H1 (cell line): ENCODE results near the gene FAM53A. TPM values are rescaled to one million over a fixed set of nuclear protein-coding genes. Genes with fewer than 3 reads are reported as not detected.

Experiments
- CTCF ChIA-PET: fragments of 300-600 bp; sonication (Branson Sonifier 250); formaldehyde crosslinking; loops from one replicate; lab custom pipeline; 2021; ENCODE audit not compliant: partially characterized antibody; lab: Charles Lee
- POLR2A ChIA-PET: fragments of 300-600 bp; sonication (Branson Sonifier 250); formaldehyde crosslinking; loops from one replicate; lab custom pipeline; 2021; ENCODE audit warnings: inconsistent platforms; ENCODE audit not compliant: partially characterized antibody; lab: Charles Lee
- DNase-seq, 2 experiments: peaks; one replicate each; pipeline versions ENCODE4 v3.0.0 to v3.0.0-alpha.2; 2010 to 2022; ENCODE audit warnings: low spot score in 2 of 2, low read depth in 1 of 2, mixed read lengths in 1 of 2
- FAIRE-seq: peaks from 2 replicates; lab custom pipeline; 2011; peaks lifted over from hg19 to GRCh38; lab: Jason Lieb, UNC
- H2AFZ ChIP-seq: 2 replicates; pipeline ENCODE4 v1.8.1; 2012; ENCODE audit warnings: low read length, inconsistent platforms
- H2AK5ac ChIP-seq: 2 replicates; pipeline ENCODE4 v1.6.1; 2013; ENCODE audit warnings: low read depth, low read length
- H2BK120ac ChIP-seq: replicated peaks from 2 replicates; pipeline ENCODE3; 2013; ENCODE audit warnings: low read depth, low read length, inconsistent platforms
- H2BK12ac ChIP-seq: 2 replicates; pipeline ENCODE4 v1.6.1; 2013; ENCODE audit warnings: low read depth, low read length
- H2BK15ac ChIP-seq: 2 replicates; pipeline ENCODE4 v1.6.1; 2013; ENCODE audit warnings: low read length
- H2BK20ac ChIP-seq: 2 replicates; pipeline ENCODE4 v1.6.1; 2013; ENCODE audit warnings: low read length
- H2BK5ac ChIP-seq: 2 replicates; pipeline ENCODE4 v1.6.1; 2013; ENCODE audit warnings: low read depth, low read length
- H3K14ac ChIP-seq: 2 replicates; pipeline ENCODE4 v1.6.1; 2013; ENCODE audit warnings: inconsistent platforms; ENCODE audit not compliant: insufficient read length
- H3K18ac ChIP-seq: 2 replicates; pipeline ENCODE4 v1.6.1; 2013; ENCODE audit warnings: low read length; ENCODE audit errors: extremely low read depth
- H3K23ac ChIP-seq: 2 replicates; pipeline ENCODE4 v1.6.1; 2013; ENCODE audit warnings: inconsistent platforms; ENCODE audit not compliant: insufficient read length
- H3K23me2 ChIP-seq: 2 replicates; pipeline ENCODE4 v1.6.1; 2013; ENCODE audit warnings: low read depth, low read length
- H3K27ac ChIP-seq: 2 replicates; pipeline ENCODE4 v1.6.1; 2011; ENCODE audit warnings: low read depth, low read length, inconsistent platforms
- H3K27me3 ChIP-seq, 4 experiments: replicated peaks in 1 of 4; 1 replicate in 1 of 4; 2 replicates in 3 of 4; pipeline versions ENCODE4 v1.6.1 to v1.8.1; 2011 to 2013; ENCODE audit warnings: low read length in 3 of 4, mild to moderate bottlenecking in 3 of 4, inconsistent platforms in 2 of 4, mixed read lengths in 2 of 4, moderate library complexity in 1 of 4; ENCODE audit not compliant: control insufficient read depth in 3 of 4, insufficient read depth in 3 of 4; ENCODE audit errors: extremely low read depth in 1 of 4
- H3K36me3 ChIP-seq, 4 experiments: 2 replicates each; pipeline versions ENCODE4 v1.6.1 to v1.8.1; 2011 to 2013; ENCODE audit warnings: mild to moderate bottlenecking in 4 of 4, low read length in 3 of 4, moderate library complexity in 2 of 4, control low read depth in 1 of 4, inconsistent platforms in 1 of 4; ENCODE audit not compliant: insufficient read depth in 4 of 4, control insufficient read depth in 2 of 4
- H3K4ac ChIP-seq: replicated peaks from 2 replicates; pipeline ENCODE3; 2013; ENCODE audit warnings: low read length, low read depth, mixed read lengths, inconsistent platforms; ENCODE audit not compliant: insufficient read length
- H3K4me1 ChIP-seq, 4 experiments: replicated peaks in 1 of 4; 1 replicate in 1 of 4; 2 replicates in 3 of 4; pipeline versions ENCODE4 v1.6.1 to v1.8.1; 2011 to 2013; ENCODE audit warnings: low read length in 3 of 4, inconsistent platforms in 2 of 4, mixed read lengths in 1 of 4; ENCODE audit not compliant: insufficient read depth in 4 of 4, control insufficient read depth in 3 of 4
- H3K4me2 ChIP-seq, 2 experiments: 2 replicates each; pipeline versions ENCODE4 v1.6.1 to v1.8.1; 2011 to 2013; ENCODE audit warnings: low read depth in 2 of 2, low read length in 2 of 2, control low read depth in 1 of 2, inconsistent platforms in 1 of 2, mild to moderate bottlenecking in 1 of 2; ENCODE audit not compliant: insufficient read depth in 1 of 2
- H3K4me3 ChIP-seq, 4 experiments: fragments of 200-600, 300-600 bp in 1 of 4; sonication (generic), shearing (Covaris generic), sonication (Bioruptor Twin) in 1 of 4; 2 replicates each; pipeline versions ENCODE4 v1.5.1 to v1.8.1; 2011 to 2016; ENCODE audit warnings: low read length in 4 of 4, low read depth in 3 of 4, control low read depth in 2 of 4, inconsistent platforms in 2 of 4, mild to moderate bottlenecking in 2 of 4, mixed read lengths in 1 of 4, moderate library complexity in 1 of 4; ENCODE audit not compliant: insufficient read depth in 2 of 4; ENCODE audit errors: extremely low read depth in 1 of 4
- H3K56ac ChIP-seq: replicated peaks from 2 replicates; pipeline ENCODE3; 2013; ENCODE audit warnings: low read depth, mild to moderate bottlenecking, mixed read lengths, low read length, inconsistent platforms; ENCODE audit not compliant: insufficient read length
- H3K79me1 ChIP-seq: 2 replicates; pipeline ENCODE4 v1.6.1; 2013; ENCODE audit warnings: low read depth, low read length, control low read depth
- H3K79me2 ChIP-seq, 2 experiments: 2 replicates each; pipeline versions ENCODE4 v1.6.1 to v1.8.1; 2012 to 2013; ENCODE audit warnings: low read length in 2 of 2, mild to moderate bottlenecking in 2 of 2, inconsistent platforms in 1 of 2; ENCODE audit not compliant: insufficient read depth in 2 of 2, control insufficient read depth in 1 of 2
- H3K9ac ChIP-seq, 4 experiments: replicated peaks in 1 of 4; 1 replicate in 1 of 4; 2 replicates in 3 of 4; pipeline versions ENCODE4 v1.6.1 to v1.8.1; 2011 to 2013; ENCODE audit warnings: low read depth in 3 of 4, low read length in 3 of 4, control low read depth in 2 of 4, mild to moderate bottlenecking in 2 of 4, moderate library complexity in 2 of 4, inconsistent platforms in 1 of 4; ENCODE audit errors: extremely low read depth in 1 of 4
- H3K9me3 ChIP-seq, 2 experiments: 2 replicates each; pipeline versions ENCODE4 v1.6.1 to v1.8.1; 2012 to 2013; ENCODE audit warnings: mild to moderate bottlenecking in 2 of 2, moderate library complexity in 2 of 2, control low read depth in 1 of 2, inconsistent platforms in 1 of 2, low read depth in 1 of 2, low read length in 1 of 2, mixed read lengths in 1 of 2; ENCODE audit not compliant: insufficient read depth in 2 of 2
- H4K20me1 ChIP-seq, 2 experiments: replicated peaks in 1 of 2; 2 replicates each; pipeline versions ENCODE3 to v1.8.1; 2011 to 2013; ENCODE audit warnings: inconsistent platforms in 2 of 2, low read length in 2 of 2, mild to moderate bottlenecking in 1 of 2; ENCODE audit not compliant: insufficient read depth in 2 of 2, control insufficient read depth in 1 of 2
- H4K5ac ChIP-seq: 2 replicates; pipeline ENCODE4 v1.6.1; 2013; ENCODE audit warnings: low read length, low read depth, mixed read lengths, inconsistent platforms; ENCODE audit not compliant: insufficient read length
- H4K8ac ChIP-seq: 2 replicates; pipeline ENCODE4 v1.8.0; 2013; ENCODE audit warnings: mild to moderate bottlenecking, moderate library complexity, low read length, inconsistent platforms; ENCODE audit not compliant: insufficient read depth; ENCODE audit errors: extremely low read depth
- H4K91ac ChIP-seq: replicated peaks from 2 replicates; pipeline ENCODE3; 2013; ENCODE audit warnings: low read length, mixed read lengths, inconsistent platforms; ENCODE audit not compliant: insufficient read length
- BACH1 ChIP-seq: IDR thresholded peaks from 2 replicates; pipeline ENCODE4 v1.6.1; 2012; ENCODE audit warnings: low read length, improper control_type of control experiment
- CTCF ChIP-seq, 3 experiments: IDR thresholded peaks; 1 replicate in 2 of 3; 2 replicates in 1 of 3; pipeline versions ENCODE4 v1.5.1 to v1.6.1; 2011; ENCODE audit warnings: low read length in 3 of 3, mild to moderate bottlenecking in 3 of 3, inconsistent platforms in 2 of 3, low read depth in 1 of 3, moderate library complexity in 1 of 3; ENCODE audit not compliant: insufficient read depth in 1 of 3; ENCODE audit errors: control extremely low read depth in 1 of 3
- WGBS, 2 experiments: shearing (Covaris generic) in 1 of 2; methylation state at CpG; one replicate each; pipeline versions ENCODE4 v1.1.6 to v1.1.7; 2013 to 2015; ENCODE audit warnings: low lambda C conversion rate in 2 of 2, mixed read lengths in 2 of 2, inconsistent platforms in 1 of 2, low coverage in 1 of 2, missing lambda C conversion rate in 1 of 2; ENCODE audit not compliant: insufficient replicate concordance in 2 of 2, insufficient coverage in 1 of 2, insufficient read length in 1 of 2; ENCODE audit errors: extremely low coverage in 1 of 2, missing lambda C conversion rate in 1 of 2; 5-methylcytosine and 5-hydroxymethylcytosine counted together
- polyA plus RNA-seq, 7 experiments: library from polyadenylated mRNA; depleted of rRNA in 3 of 7; stranded (reverse) in 5 of 7; unstranded in 2 of 7; fragments of >200 nt in 5 of 7; fragments of 200-250 nt in 2 of 7; gene quantifications; 1 replicate in 5 of 7; 2 replicates in 1 of 7; 4 replicates in 1 of 7; pipeline versions ENCODE4 v1.2.1 to v1.2.3, GENCODE V29; 2011 to 2013; ENCODE audit warnings: missing spikeins in 2 of 7, mixed read lengths in 2 of 7
- total RNA-seq: library from RNA; stranded (reverse); fragmentation: NEBNext Ultra II Directional; extraction: Animal tissue kit (Norgen Biotek cat#: 25700); gene quantifications from 2 replicates; pipeline ENCODE4 v1.2.1, GENCODE V29; 2021

FAM53A gene
- total and polyA plus RNA-seq, 2 of the 8 experiments (the other 6 are each of a cell fraction or from before 2014, with no cell fraction given) = 1.9 to 2.0 TPM

- H4K5ac ChIP-seq = no peak overlapping the region
- H3K27ac ChIP-seq = no peak overlapping the region
- H3K4ac ChIP-seq = no peak overlapping the region
- no peak overlapping the region for H3K4me3 ChIP-seq
- no peaks in the 10 kb centered on the region for H3K36me3 ChIP-seq
- no peaks in the 10 kb centered on the region for H4K20me1 ChIP-seq
- no peak overlapping the region for H2BK120ac ChIP-seq
- H2AFZ ChIP-seq = no peak overlapping the region
- 90% methylated on average over 26 of the region's 62 CpGs; no CpG with 5 or more reads in 1 of the 2 experiments for WGBS, 2 experiments
- H3K4me1 ChIP-seq = no peaks in the 10 kb centered on the region
- H3K56ac ChIP-seq = no peak overlapping the region
- H2BK15ac ChIP-seq = no peak overlapping the region
- no peak overlapping the region for H2BK12ac ChIP-seq
- peak overlapping the region; percentile 79; the same call in 1 of the 2 replicates for H4K8ac ChIP-seq
- no peak overlapping the region for H3K9ac ChIP-seq
- no peak for FAIRE-seq
- H3K9me3 ChIP-seq = no peaks in the 10 kb centered on the region; a peak in 1 of 4 replicates
- no peak for DNase-seq
- H3K23ac ChIP-seq = no peak overlapping the region
- no peaks in the 10 kb centered on the region for H3K79me2 ChIP-seq
- ChIA-PET POLR2A (no interaction called here), CTCF (interaction anchor here (1.0 to 1.4 kb wide), 2 partner anchors 11 to 48 kb away, joined by 4 read pairs; no protein-coding TSS in a partner anchor)
- H3K14ac ChIP-seq = no peak overlapping the region
- H2BK20ac ChIP-seq = no peak overlapping the region
- no peaks in the 10 kb centered on the region; the same call in 1 of the 2 replicates for H3K23me2 ChIP-seq
- H3K4me2 ChIP-seq = no peak overlapping the region
- no peak overlapping the region for H2AK5ac ChIP-seq
- H3K18ac ChIP-seq = no peak overlapping the region
- H4K91ac ChIP-seq = no peak overlapping the region
- H3K79me1 ChIP-seq = no peaks in the 10 kb centered on the region; the same call in 1 of the 2 replicates
- no peak overlapping the region for H2BK5ac ChIP-seq
- H3K27me3 ChIP-seq = no peaks in the 10 kb centered on the region
- TF ChIP-seq BACH1 = no peak
- no peak for TF ChIP-seq CTCF (IDR thresholded peaks at IDR 0.05; ENCODE audit: control extremely low read depth in 1 of 3, insufficient read depth in 1 of 3, low read depth in 1 of 3, low read length in 3 of 3)
Observed at GRCh38 chr4:1592709-1593417, 91.2 kb downstream of the FAM53A start.
